Measurements from ENCODE around the gene SMG5. TPM values are rescaled to one million over a fixed set of nuclear protein-coding genes. Genes with fewer than 3 reads are reported as not detected.
A peak's percentile ranks its signal among the peaks of the same experiment; 100 is the strongest.

SMG5 gene
- total RNA-seq, 4 donors from 2014 or later: 33.6 to 60.9 (median 48.3) TPM

GRCh38 chr1:156283521-156283920, 896 bp upstream of the SMG5 start:
- no peak for TF ChIP-seq POLR2A (IDR thresholded peaks at IDR 0.05)
- TF ChIP-seq, protein P1, sequence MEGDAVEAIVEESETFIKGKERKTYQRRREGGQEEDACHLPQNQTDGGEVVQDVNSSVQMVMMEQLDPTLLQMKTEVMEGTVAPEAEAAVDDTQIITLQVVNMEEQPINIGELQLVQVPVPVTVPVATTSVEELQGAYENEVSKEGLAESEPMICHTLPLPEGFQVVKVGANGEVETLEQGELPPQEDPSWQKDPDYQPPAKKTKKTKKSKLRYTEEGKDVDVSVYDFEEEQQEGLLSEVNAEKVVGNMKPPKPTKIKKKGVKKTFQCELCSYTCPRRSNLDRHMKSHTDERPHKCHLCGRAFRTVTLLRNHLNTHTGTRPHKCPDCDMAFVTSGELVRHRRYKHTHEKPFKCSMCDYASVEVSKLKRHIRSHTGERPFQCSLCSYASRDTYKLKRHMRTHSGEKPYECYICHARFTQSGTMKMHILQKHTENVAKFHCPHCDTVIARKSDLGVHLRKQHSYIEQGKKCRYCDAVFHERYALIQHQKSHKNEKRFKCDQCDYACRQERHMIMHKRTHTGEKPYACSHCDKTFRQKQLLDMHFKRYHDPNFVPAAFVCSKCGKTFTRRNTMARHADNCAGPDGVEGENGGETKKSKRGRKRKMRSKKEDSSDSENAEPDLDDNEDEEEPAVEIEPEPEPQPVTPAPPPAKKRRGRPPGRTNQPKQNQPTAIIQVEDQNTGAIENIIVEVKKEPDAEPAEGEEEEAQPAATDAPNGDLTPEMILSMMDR (IDR thresholded peaks at IDR 0.05): no peak
- Histone ChIP-seq H3K27ac (peak overlapping the region; percentile 94 to 97 (median 96)), H3K4me1 (peaks cover 23 to 62% (median 24%) of the 10 kb centered on the region in 3 donors), H3K27me3 (no peaks in the 10 kb centered on the region), H3K9me3 (no peaks in the 10 kb centered on the region), H3K36me3 (peaks cover 0 to 55% (median 4%) of the 10 kb centered on the region in 3 donors), H3K4me3 (peak overlapping the region; percentile 73 to 96 (median 82))
- 46 to 53% methylated on average over 1 of the region's 1 CpG for WGBS, 2 donors
- intact Hi-C loops (cut with DNase I): no loop called here
- no peak for DNase-seq

DNA sequence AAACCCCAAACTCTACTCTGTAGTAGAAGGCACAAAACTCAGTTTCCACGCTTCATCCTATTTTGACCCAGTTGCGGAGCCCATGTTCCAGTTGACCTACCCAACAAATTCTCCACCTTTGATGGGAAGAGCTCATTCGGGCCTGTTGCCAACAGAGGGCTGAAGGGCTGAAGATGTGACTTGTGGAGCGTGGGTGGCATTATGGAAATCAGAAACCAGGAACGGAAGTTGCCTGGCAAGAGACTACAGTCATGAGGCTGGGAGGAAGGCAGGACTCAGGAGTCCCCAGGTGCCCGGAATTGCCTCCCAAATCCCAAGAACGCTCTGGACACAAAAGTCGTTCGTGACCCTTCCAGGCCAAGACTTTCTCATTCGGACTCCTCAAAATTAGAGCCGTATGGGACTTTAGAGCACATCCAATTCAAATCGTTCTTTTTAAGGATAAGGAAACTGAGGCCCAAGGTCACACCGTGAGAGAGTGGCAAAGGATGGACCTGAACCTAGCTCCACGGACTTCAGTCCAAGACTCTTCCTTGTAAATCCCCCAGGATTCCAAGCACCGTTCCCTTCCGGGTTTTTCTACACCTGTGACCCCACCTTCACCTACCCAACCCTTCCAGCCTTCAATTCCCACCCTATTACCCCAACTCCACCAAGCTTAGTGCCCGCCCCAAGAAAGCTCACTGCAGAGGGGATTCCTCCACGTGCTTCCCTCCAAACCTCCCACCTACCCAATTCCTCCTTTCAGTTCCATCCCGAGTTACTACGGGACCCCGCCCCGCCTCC, 739 bp downstream of the SMG5 start:
- no peak for DNase-seq
- peaks cover 13 to 55% (median 18%) of the 10 kb centered on the region in 3 donors for H3K36me3 ChIP-seq
- peak overlapping the region; percentile 94 to 97 (median 96) for H3K27ac ChIP-seq
- H3K4me3 ChIP-seq: peak overlapping the region; percentile 73 to 96 (median 82)
- 8% methylated on average over 11 to 21 of the region's 22 CpGs for WGBS, 2 donors
- H3K4me1 ChIP-seq: peaks cover 23 to 60% (median 24%) of the 10 kb centered on the region in 3 donors
- H3K9me3 ChIP-seq: no peaks in the 10 kb centered on the region
- intact Hi-C loops (cut with DNase I): no loop called here
- H3K27me3 ChIP-seq: no peaks in the 10 kb centered on the region
- TF ChIP-seq, protein P1 (IDR thresholded peaks at IDR 0.05): no peak
- no peak for TF ChIP-seq POLR2A (IDR thresholded peaks at IDR 0.05)

GRCh38 chr1:156281281-156281680, 1.3 kb downstream of the SMG5 start:
- no peak for DNase-seq
- intact Hi-C loops (cut with DNase I): no loop called here
- H3K27me3 ChIP-seq: no peaks in the 10 kb centered on the region
- H3K9me3 ChIP-seq: no peaks in the 10 kb centered on the region
- peak overlapping the region; percentile 73 to 96 (median 82) for H3K4me3 ChIP-seq
- TF ChIP-seq, protein P1 (IDR thresholded peaks at IDR 0.05): no peak
- no peak for TF ChIP-seq POLR2A (IDR thresholded peaks at IDR 0.05)
- H3K36me3 ChIP-seq: peaks cover 15 to 55% (median 24%) of the 10 kb centered on the region in 3 donors
- peak overlapping the region; percentile 94 to 97 (median 96) for H3K27ac ChIP-seq
- peaks cover 23 to 54% (median 24%) of the 10 kb centered on the region in 3 donors for H3K4me1 ChIP-seq
- WGBS, 2 donors: 18 to 19% methylated on average over 7 to 8 of the region's 8 CpGs

- peaks cover 19 to 40% (median 21%) of the 10 kb centered on the region in 3 donors for H3K4me1 ChIP-seq
- H3K27ac ChIP-seq: no peak overlapping the region
- WGBS, 2 donors: 78 to 91% methylated on average over 3 of the region's 3 CpGs
- H3K27me3 ChIP-seq: no peaks in the 10 kb centered on the region
- no peak for DNase-seq
- intact Hi-C loops (cut with DNase I): no loop called here
- TF ChIP-seq, protein P1 (IDR thresholded peaks at IDR 0.05): no peak
- TF ChIP-seq POLR2A (IDR thresholded peaks at IDR 0.05): no peak
- peaks cover 20 to 57% (median 31%) of the 10 kb centered on the region in 3 donors for H3K36me3 ChIP-seq
- H3K4me3 ChIP-seq: no peak overlapping the region
- no peaks in the 10 kb centered on the region for H3K9me3 ChIP-seq
These were observed 2.8 kb downstream of the SMG5 start for GRCh38 chr1:156279837-156280236.

GRCh38 chr1:156276966-156277381, 5.7 kb downstream of the SMG5 start:
- 47 to 73% methylated on average over 5 to 6 of the region's 6 CpGs for WGBS, 2 donors
- TF ChIP-seq, protein P1 (IDR thresholded peaks at IDR 0.05): no peak
- TF ChIP-seq POLR2A (IDR thresholded peaks at IDR 0.05): no peak
- intact Hi-C loops (cut with DNase I): no loop called here
- no peaks in the 10 kb centered on the region for H3K27me3 ChIP-seq
- peaks cover 30 to 86% (median 59%) of the 10 kb centered on the region in 3 donors for H3K36me3 ChIP-seq
- H3K4me1 ChIP-seq: peaks cover 9 to 23% (median 10%) of the 10 kb centered on the region in 3 donors
- H3K9me3 ChIP-seq: no peaks in the 10 kb centered on the region
- peak overlapping the region in 1 of 4 donors; percentile 1 for H3K27ac ChIP-seq
- no peak for DNase-seq
- no peak overlapping the region for H3K4me3 ChIP-seq
